NT2/D1 (cell line): ENCODE data around the gene GLIS1.

Experiments
- DNase-seq: peaks from one replicate; pipeline ENCODE4 v3.0.0-alpha.2; 2011; ENCODE audit warnings: low read depth, low spot score
- H3K27me3 ChIP-seq: 2 replicates; pipeline ENCODE4 v1.6.0; 2011; ENCODE audit warnings: mild to moderate bottlenecking; ENCODE audit not compliant: insufficient read length, insufficient read depth
- H3K36me3 ChIP-seq: 2 replicates; pipeline ENCODE4 v1.6.1; 2011; ENCODE audit warnings: mild to moderate bottlenecking, low read length, mixed read lengths; ENCODE audit not compliant: insufficient read depth, insufficient read length
- H3K4me1 ChIP-seq: 2 replicates; pipeline ENCODE4 v1.5.1; 2011; ENCODE audit not compliant: insufficient read depth, insufficient read length
- H3K4me3 ChIP-seq: 2 replicates; pipeline ENCODE4 v1.5.1; 2011; ENCODE audit warnings: low read depth; ENCODE audit not compliant: insufficient read length
- H3K9ac ChIP-seq: 2 replicates; pipeline ENCODE4 v1.6.0; 2011; ENCODE audit warnings: low read depth; ENCODE audit not compliant: insufficient read length
- H3K9me3 ChIP-seq: 2 replicates; pipeline ENCODE4 v1.5.1; 2011; ENCODE audit warnings: mild to moderate bottlenecking, low read length; ENCODE audit not compliant: insufficient read depth
- SUZ12 ChIP-seq: IDR thresholded peaks from 2 replicates; pipeline ENCODE4 v1.6.1; 2011; ENCODE audit not compliant: insufficient read length, insufficient read depth; ENCODE audit errors: extremely low read depth
- YY1 ChIP-seq: IDR thresholded peaks from 2 replicates; pipeline ENCODE4 v1.6.1; 2011; ENCODE audit not compliant: insufficient read length, insufficient read depth
- ZNF274 ChIP-seq: IDR thresholded peaks from 2 replicates; pipeline ENCODE4 v1.6.1; 2011; ENCODE audit warnings: mild to moderate bottlenecking, low read depth, low read length

The GLIS1 gene

GRCh38 chr1:53589043-53589887 is 149.7 kb downstream of the GLIS1 start:
- H3K4me3 ChIP-seq = no peak overlapping the region
- no peak overlapping the region for H3K9ac ChIP-seq
- H3K4me1 ChIP-seq = peaks cover 39% of the 10 kb centered on the region
- TF ChIP-seq YY1 (no peak), ZNF274 (no peak), SUZ12 (no peak)
- no peaks in the 10 kb centered on the region for H3K27me3 ChIP-seq
- no peaks in the 10 kb centered on the region for H3K36me3 ChIP-seq
- DNase-seq = no peak
- H3K9me3 ChIP-seq = no peaks in the 10 kb centered on the region

GRCh38 chr1:53588053-53588779 is 150.7 kb downstream of the GLIS1 start:
- Histone ChIP-seq H3K9me3 (no peaks in the 10 kb centered on the region), H3K4me1 (peaks cover 29% of the 10 kb centered on the region), H3K36me3 (no peaks in the 10 kb centered on the region), H3K9ac (no peak overlapping the region), H3K4me3 (no peak overlapping the region), H3K27me3 (no peaks in the 10 kb centered on the region)
- no peak for DNase-seq
- TF ChIP-seq YY1 = no peak
- no peak for TF ChIP-seq ZNF274
- no peak for TF ChIP-seq SUZ12

GRCh38 chr1:53587252-53587988 is 151.5 kb downstream of the GLIS1 start:
- TF ChIP-seq SUZ12 = no peak
- TF ChIP-seq YY1 = no peak
- Histone ChIP-seq H3K4me1 (peaks cover 25% of the 10 kb centered on the region), H3K9me3 (no peaks in the 10 kb centered on the region), H3K27me3 (no peaks in the 10 kb centered on the region), H3K4me3 (no peak overlapping the region), H3K36me3 (no peaks in the 10 kb centered on the region), H3K9ac (no peak overlapping the region)
- no peak for DNase-seq

GRCh38 chr1:53586765-53587164 is 152.2 kb downstream of the GLIS1 start:
- TF ChIP-seq YY1 (no peak), ZNF274 (no peak), SUZ12 (no peak)
- Histone ChIP-seq H3K27me3 (no peaks in the 10 kb centered on the region), H3K9ac (no peak overlapping the region), H3K36me3 (no peaks in the 10 kb centered on the region), H3K4me3 (no peak overlapping the region), H3K9me3 (no peaks in the 10 kb centered on the region), H3K4me1 (peaks cover 23% of the 10 kb centered on the region)
- DNase-seq = no peak

- H3K9me3 ChIP-seq = no peaks in the 10 kb centered on the region
- no peak for TF ChIP-seq SUZ12
- no peak for TF ChIP-seq ZNF274
- no peak for TF ChIP-seq YY1
- no peaks in the 10 kb centered on the region for H3K36me3 ChIP-seq
- H3K27me3 ChIP-seq = no peaks in the 10 kb centered on the region
- H3K9ac ChIP-seq = no peak overlapping the region
- no peak overlapping the region for H3K4me3 ChIP-seq
- peaks cover 26% of the 10 kb centered on the region for H3K4me1 ChIP-seq
- no peak for DNase-seq
These were observed 153.4 kb downstream of the GLIS1 start for GRCh38 chr1:53585565-53585964.

- H3K9me3 ChIP-seq = no peaks in the 10 kb centered on the region
- TF ChIP-seq SUZ12 (no peak), ZNF274 (no peak), YY1 (no peak)
- no peak overlapping the region for H3K4me3 ChIP-seq
- H3K4me1 ChIP-seq = peaks cover 26% of the 10 kb centered on the region
- DNase-seq = no peak
- no peaks in the 10 kb centered on the region for H3K27me3 ChIP-seq
- no peak overlapping the region for H3K9ac ChIP-seq
- H3K36me3 ChIP-seq = no peaks in the 10 kb centered on the region
These were observed 153.8 kb downstream of the GLIS1 start for GRCh38 chr1:53585129-53585528.

- peaks cover 25% of the 10 kb centered on the region for H3K4me1 ChIP-seq
- TF ChIP-seq YY1 (no peak), SUZ12 (no peak), ZNF274 (no peak)
These were observed 154.2 kb downstream of the GLIS1 start for GRCh38 chr1:53584777-53585107.

More at GRCh38 chr1:53584777-53585107, 154.2 kb downstream of the GLIS1 start:
- Histone ChIP-seq H3K9ac (no peak overlapping the region), H3K27me3 (no peaks in the 10 kb centered on the region), H3K9me3 (no peaks in the 10 kb centered on the region), H3K4me3 (no peak overlapping the region), H3K36me3 (no peaks in the 10 kb centered on the region)
- no peak for DNase-seq
